Left lung (tissue), 10 donors: ENCODE measurements around the gene REM2. TPM values are rescaled to one million over a fixed set of nuclear protein-coding genes. Genes with fewer than 3 reads are reported as not detected.
A peak's percentile ranks its signal among the peaks of the same experiment; 100 is the strongest.
"Not testable (repeated sequence)": the region's sequence is repeated elsewhere in the genome, so short reads cannot be mapped to it uniquely, and the experiment has no call there.

Source experiments
- ATAC-seq: fragments of 200-7000 bp; cut with Tn5 transposase; one replicate; pipeline ENCODE4 v1.9.1; 2020; ENCODE audit warnings: moderate library complexity
- DNase-seq, 4 donors: peaks; one replicate each; pipeline ENCODE4 v3.0.0-alpha.2; 2013 to 2020
- H3K27ac ChIP-seq, 2 donors: fragments of 200-600 bp; sonication (generic) in 1 of 2; one replicate each; pipeline versions ENCODE4 v1.5.0 to v1.8.0; 2020 to 2021
- H3K27me3 ChIP-seq, 2 donors: fragments of 200-600 bp; sonication (generic) in 1 of 2; one replicate each; pipeline versions ENCODE4 v1.5.0 to v1.8.0; 2020 to 2021
- H3K36me3 ChIP-seq, 2 donors: fragments of 200-600 bp; sonication (generic) in 1 of 2; one replicate each; pipeline versions ENCODE4 v1.5.0 to v1.8.0; 2020 to 2021
- H3K4me1 ChIP-seq, 2 donors: fragments of 200-600 bp; one replicate each; pipeline ENCODE4 v1.8.0; 2021
- H3K4me3 ChIP-seq, 2 donors: fragments of 200-600 bp; sonication (generic) in 1 of 2; one replicate each; pipeline versions ENCODE4 v1.5.0 to v1.8.0; 2020 to 2021; ENCODE audit warnings: mild to moderate bottlenecking in 1 of 2
- H3K9me3 ChIP-seq, 2 donors: fragments of 200-600 bp; sonication (generic) in 1 of 2; one replicate each; pipeline versions ENCODE4 v1.5.0 to v1.8.0; 2020 to 2021
- intact Hi-C, 2 donors: fragments of 100-400 bp; cut with DNase I; formaldehyde crosslinking; loops; one replicate each; pipeline versions ENCODE4 v1.11.2 to v1.14.2; 2022
- polyA plus RNA-seq, 6 donors: library from polyadenylated mRNA; unstranded; fragments of 120-200 nt; gene quantifications; one replicate each; pipeline ENCODE4 v1.2.1, GENCODE V29; 2013; ENCODE audit not compliant: insufficient read length in 6 of 6
- total RNA-seq, 2 donors: library from RNA; stranded (reverse); fragmentation: NEBNext Ultra II Directional; extraction: Animal tissue kit (Norgen Biotek cat#: 25700); gene quantifications; one replicate each; pipeline ENCODE4 v1.2.1, GENCODE V29; 2021
- TF ChIP-seq, protein P1 (sequence below), 2 donors: fragments of 200-600 bp; sonication (generic) in 1 of 2; IDR thresholded peaks; one replicate each; pipeline versions ENCODE4 v1.5.0 to v1.8.0; 2021; ENCODE audit warnings: antibody characterized with exemption in 2 of 2
- donor health status: DM: no; HTN: yes; CAD: no.
- donor health status: DM: no; HTN: no; CAD: no.

The REM2 gene
- total and polyA plus RNA-seq, 8 donors = 0.29 to 1.3 (median 0.83) TPM

DNA sequence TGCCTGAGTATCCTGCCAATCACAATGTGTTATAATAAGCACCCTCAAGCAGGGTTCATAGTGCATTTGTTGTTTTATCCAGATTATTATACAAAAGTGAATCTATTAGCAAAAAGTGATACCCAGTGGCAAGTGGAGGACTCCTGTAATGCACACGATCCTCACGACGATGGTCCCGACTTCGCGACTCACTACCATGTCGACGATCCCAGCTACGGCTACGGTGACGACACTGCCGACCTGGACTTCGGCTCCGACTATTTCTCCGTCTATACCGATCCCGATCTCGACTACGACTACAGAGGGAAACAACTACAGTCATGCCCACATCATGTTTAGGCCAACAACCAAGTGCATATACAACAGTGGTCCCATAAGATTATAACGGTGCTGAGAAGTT, 23.1 kb downstream of the REM2 start:
- H3K4me1 ChIP-seq = peaks cover 0 to 20% of the 10 kb centered on the region in 2 donors
- peaks cover 8 to 99% of the 10 kb centered on the region in 2 donors for H3K36me3 ChIP-seq
- H3K4me3 ChIP-seq = no peak overlapping the region
- TF ChIP-seq, protein P1, sequence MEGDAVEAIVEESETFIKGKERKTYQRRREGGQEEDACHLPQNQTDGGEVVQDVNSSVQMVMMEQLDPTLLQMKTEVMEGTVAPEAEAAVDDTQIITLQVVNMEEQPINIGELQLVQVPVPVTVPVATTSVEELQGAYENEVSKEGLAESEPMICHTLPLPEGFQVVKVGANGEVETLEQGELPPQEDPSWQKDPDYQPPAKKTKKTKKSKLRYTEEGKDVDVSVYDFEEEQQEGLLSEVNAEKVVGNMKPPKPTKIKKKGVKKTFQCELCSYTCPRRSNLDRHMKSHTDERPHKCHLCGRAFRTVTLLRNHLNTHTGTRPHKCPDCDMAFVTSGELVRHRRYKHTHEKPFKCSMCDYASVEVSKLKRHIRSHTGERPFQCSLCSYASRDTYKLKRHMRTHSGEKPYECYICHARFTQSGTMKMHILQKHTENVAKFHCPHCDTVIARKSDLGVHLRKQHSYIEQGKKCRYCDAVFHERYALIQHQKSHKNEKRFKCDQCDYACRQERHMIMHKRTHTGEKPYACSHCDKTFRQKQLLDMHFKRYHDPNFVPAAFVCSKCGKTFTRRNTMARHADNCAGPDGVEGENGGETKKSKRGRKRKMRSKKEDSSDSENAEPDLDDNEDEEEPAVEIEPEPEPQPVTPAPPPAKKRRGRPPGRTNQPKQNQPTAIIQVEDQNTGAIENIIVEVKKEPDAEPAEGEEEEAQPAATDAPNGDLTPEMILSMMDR (IDR thresholded peaks at IDR 0.05) = no peak
- no peak for DNase-seq
- no peaks in the 10 kb centered on the region for H3K27me3 ChIP-seq
- no peaks in the 10 kb centered on the region for H3K9me3 ChIP-seq
- ATAC-seq = no peak
- H3K27ac ChIP-seq = no peak overlapping the region
- intact Hi-C loops = no loop called here

DNA sequence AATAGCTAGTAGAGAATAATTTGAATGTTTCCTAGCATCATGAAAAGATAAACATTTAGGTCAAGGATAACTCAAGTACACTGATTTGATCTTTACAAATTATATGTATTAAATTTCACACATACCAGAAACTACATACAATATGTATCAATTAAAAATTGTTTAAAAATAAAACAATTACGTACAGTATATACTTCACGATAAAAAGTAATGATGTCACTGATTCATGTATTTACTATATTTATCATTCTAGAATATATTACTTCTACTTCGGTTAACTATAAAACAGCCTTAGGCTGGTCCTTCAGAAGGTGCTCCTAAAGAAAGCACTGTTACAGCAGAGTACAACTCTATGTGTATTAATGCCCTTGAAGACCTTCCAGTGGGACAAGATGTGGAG, 24.4 kb downstream of the REM2 start:
- ATAC-seq (no peak), DNase-seq (no peak)
- Histone ChIP-seq H3K9me3 (no peaks in the 10 kb centered on the region), H3K4me1 (peaks cover 0 to 26% of the 10 kb centered on the region in 2 donors), H3K4me3 (no peak overlapping the region), H3K36me3 (peaks cover 8 to 95% of the 10 kb centered on the region in 2 donors), H3K27me3 (no peaks in the 10 kb centered on the region), H3K27ac (no peak overlapping the region)
- TF ChIP-seq, protein P1 (IDR thresholded peaks at IDR 0.05) = no peak
- intact Hi-C loops = no loop called here

DNA sequence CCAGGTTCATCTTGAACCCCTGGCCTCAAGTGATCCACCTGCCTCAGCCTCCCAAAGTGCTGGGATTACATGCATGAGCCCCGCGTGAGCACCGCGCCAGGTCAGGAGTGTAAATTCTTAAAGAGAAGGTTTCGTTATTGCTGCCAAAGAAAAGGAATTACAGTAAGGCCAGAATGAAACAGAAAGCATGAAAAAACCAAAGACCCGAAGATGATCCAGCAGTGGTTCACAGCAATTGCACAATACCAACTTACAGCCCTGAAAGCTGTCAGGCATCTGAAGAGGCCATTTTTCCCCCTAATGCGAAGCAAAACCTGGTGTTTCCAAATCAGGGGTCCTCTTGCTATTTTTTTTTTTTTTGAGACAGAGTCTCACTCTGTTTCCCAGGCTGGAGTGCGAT, 25.6 kb downstream of the REM2 start:
- intact Hi-C loops = no loop called here
- Histone ChIP-seq H3K4me1 (peaks cover 0 to 27% of the 10 kb centered on the region in 2 donors), H3K27me3 (no peaks in the 10 kb centered on the region), H3K4me3 (no peak overlapping the region), H3K9me3 (no peaks in the 10 kb centered on the region), H3K36me3 (peaks cover 8 to 87% of the 10 kb centered on the region in 2 donors), H3K27ac (peak overlapping the region in 1 of 2 donors; percentile 37)
- TF ChIP-seq, protein P1 (IDR thresholded peaks at IDR 0.05) = no peak
- DNase-seq (no peak), ATAC-seq (peak; percentile 38)

DNA sequence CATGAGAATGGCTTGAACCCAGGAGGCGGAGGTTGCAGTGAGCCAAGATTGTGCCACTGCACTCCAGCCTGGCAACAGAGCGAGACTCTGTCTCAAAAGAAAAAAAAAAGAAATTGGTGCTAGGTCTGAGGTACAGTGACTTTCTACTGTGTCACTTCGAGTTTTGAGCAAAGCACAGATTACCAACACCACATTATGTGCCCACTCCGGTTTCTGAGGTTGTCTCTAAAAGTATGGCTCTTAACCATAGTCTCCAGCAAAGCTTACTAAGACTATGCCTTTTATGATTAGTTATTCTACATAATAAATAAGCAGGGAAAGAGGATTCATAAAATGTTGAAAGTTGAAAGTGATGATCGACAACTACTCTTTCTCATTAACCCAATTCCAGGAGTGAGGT, 27.9 kb downstream of the REM2 start:
- no peak for ATAC-seq
- Histone ChIP-seq H3K9me3 (no peaks in the 10 kb centered on the region), H3K4me3 (no peak overlapping the region), H3K36me3 (peaks cover 2 to 69% of the 10 kb centered on the region in 2 donors), H3K27ac (no peak overlapping the region), H3K27me3 (no peaks in the 10 kb centered on the region), H3K4me1 (peaks cover 4 to 47% of the 10 kb centered on the region in 2 donors)
- intact Hi-C loops = no loop called here
- DNase-seq = no peak
- TF ChIP-seq, protein P1 (IDR thresholded peaks at IDR 0.05) = no peak

DNA sequence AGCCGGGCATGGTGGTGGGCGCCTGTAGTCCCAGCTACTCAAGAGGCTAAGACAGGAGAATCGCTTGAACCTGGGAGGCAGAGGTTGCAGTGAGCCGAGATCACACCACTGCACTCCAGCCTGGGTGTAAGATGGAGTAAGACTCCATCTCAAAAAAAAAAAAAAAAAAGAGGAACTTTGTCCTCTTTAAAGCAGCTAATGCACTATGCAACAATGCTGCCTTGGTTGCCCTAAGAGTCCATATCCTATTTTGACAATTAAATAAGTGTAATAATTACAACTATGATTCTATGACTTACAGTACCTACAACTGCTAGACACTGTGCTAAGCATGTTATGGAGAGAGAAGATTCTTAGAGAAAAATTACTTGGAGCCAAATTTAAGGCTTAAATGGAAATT, 31.8 kb downstream of the REM2 start:
- Histone ChIP-seq H3K4me1 (peaks cover 15 to 56% of the 10 kb centered on the region in 2 donors), H3K27ac (peak overlapping the region in 1 of 2 donors; percentile 100), H3K36me3 (peaks cover 0 to 30% of the 10 kb centered on the region in 2 donors)
- H3K9me3 ChIP-seq, ATAC-seq, H3K4me3 ChIP-seq, H3K27me3 ChIP-seq, DNase-seq, intact Hi-C loops: not testable (repeated sequence)

DNA sequence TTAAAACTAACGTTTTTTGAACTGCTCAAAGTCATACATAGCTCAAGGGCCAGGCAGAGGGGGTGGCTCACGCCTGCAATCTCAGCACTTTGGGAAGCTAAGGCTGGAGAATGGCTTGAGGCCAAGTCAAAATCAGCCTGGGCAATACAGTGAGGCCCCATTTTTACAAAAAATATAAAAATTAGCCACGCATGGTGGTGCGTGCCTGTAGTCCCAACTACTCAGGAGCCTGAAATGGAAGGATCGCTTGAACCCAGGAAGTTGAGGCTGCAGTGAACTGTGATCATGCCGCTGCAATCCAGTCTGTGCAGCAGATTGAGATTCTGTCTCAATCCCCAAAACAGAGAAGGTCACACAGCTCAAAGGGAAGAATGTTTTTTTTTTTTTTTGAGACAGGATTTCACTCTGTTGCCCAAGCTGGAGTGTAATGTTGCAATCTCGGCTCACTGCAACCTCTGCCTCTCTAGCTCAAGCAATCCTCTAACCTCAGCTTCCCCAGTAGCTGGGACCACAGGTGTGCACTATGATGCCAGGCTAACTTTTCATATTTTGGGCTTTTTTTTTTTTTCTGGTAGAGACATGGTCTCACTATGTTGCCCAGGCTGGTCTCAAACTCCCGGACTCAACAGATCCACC, 33.0 kb downstream of the REM2 start:
- Histone ChIP-seq H3K27ac (peak overlapping the region in 1 of 2 donors; percentile 100), H3K4me3 (no peak overlapping the region), H3K36me3 (peaks cover 0 to 31% of the 10 kb centered on the region in 2 donors), H3K4me1 (peaks cover 15 to 60% of the 10 kb centered on the region in 2 donors), H3K9me3 (no peaks in the 10 kb centered on the region), H3K27me3 (no peaks in the 10 kb centered on the region)
- TF ChIP-seq, protein P1 (IDR thresholded peaks at IDR 0.05) = no peak
- peak in 1 of 4 donors; percentile 50 for DNase-seq
- intact Hi-C loops = no loop called here
- peak; percentile 1 for ATAC-seq
